Stromal cell of bone marrow (primary cell): Measurements from ENCODE around the gene TBC1D16.
"Not testable (repeated sequence)": the region's sequence is repeated elsewhere in the genome, so short reads cannot be mapped to it uniquely, and the experiment has no call there.

Experiments used
- DNase-seq: peaks from one replicate; pipeline ENCODE4 v3.0.0-alpha.2; 2012; ENCODE audit warnings: low read depth

Gene TBC1D16

DNA sequence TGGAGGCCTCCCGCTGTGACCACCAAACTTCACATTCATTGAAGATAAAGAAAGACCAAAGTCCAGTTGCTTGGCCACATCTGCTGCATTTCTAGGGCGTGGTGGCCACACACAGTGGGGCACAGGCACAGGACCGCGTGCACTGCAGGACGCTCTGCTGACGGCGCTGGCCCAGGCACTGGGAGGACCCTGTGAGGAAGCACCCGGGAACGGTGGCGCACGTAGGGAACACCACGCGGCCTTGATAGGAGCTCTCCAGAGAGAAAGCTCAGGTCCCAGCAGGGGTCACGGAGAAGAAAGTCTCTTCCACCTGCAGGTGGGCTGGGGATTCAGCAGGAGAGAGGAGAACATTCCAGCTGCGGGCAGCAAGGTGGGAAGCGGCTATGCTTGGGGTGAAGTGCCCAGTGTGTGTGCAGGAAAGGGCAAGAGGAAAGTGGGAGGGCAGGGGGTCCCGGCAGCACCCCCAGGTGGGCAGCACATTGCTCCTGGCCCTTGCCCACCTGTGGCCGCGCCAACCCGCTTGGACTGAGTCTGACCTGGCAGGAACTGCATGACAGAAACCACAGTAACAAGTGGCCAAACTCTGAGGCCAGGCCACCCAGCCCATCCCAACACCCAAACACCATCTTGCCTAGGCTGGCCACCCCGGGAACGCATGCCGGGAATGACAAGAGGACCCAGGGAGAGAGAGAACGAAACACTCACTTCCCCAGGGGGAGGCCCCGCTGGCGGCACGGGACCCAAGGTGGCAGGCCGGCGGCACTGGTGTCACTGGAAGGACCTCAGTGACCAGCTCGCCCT is 32.8 kb downstream of the TBC1D16 start:
- no peak for DNase-seq

DNA sequence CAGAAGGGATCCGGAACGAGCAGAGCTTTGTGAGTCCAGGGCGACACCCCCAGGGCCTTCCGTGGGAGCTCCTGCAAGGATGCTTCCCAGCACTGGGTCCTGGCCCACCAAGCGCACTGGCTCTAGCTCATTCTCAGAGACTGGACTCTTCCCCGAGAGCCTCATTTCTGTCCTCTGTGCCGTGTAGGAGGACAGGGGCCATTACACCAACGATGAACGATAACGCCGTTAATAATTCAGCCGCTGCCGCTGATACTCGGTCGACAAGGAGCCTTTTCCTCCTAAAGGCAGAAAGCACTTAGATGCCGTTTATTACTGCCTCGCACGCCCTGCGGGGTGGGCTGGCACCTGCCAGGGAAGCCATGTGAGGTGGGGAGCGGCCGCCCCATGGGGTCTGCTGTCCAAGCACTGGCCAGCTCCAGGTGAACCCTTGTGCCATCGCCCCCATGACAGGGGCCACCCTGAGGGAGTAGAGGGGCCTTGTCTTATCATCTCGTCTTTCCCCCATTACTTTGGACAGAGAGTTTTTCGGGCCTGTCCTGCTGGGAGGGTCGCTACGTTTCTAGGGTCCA is 33.5 kb downstream of the TBC1D16 start:
- no peak for DNase-seq

DNA sequence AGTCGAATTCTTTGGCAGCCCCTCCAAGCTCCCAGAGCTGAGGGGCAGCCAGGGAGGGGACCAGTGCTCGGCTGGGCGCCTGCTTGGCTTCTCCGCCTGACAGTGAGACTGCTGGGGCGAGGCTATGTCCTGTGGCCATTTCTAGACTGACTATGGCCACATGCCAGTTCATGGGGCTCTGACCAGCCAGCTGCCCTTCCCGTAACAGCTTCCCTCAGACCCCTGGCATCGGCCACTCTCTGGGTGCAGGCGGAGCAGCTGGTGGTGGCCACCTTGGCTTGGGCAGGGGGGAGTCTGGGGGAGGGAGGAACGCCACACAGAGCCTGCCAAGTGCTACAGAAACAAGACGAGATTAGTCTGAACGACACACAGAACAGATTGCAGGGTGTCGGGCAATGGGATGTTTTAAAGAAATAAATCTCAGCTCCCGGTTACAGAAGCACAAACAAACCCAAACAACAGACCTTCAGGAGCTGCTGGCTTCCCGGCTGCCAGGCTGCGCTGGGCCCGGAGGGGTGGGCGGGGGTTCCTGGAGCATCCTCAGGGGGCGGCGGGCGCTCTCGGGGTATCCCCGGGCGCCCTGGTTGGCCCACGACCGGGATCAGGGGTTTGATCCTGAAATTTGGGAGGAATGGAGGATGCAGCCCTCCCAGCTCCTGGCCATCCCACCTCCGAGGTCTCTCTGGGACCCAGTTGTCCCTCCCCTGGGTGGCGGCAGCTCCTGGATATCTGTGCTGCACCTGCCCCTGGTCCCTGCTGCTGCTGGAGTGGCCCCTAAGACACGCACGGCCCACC is 34.5 kb downstream of the TBC1D16 start:
- no peak for DNase-seq

DNA sequence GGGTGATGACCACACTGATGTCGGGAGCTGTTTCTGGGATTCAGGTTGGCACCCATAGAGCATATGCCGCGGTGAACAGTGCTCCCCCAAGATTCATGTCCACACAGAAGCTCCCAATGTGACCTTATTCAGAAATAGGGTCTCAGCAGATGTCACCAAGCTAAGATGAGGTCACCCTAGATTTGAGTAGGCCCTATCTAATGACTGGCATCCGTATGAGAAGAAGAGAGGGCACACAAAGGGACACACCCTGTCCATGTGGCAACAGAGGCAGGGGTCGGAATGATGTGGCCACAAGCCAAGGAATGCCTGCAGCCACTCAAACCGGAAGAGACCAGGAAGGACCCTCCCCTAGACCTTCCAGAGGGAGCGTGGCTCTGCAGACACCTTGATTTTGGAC is 35.5 kb downstream of the TBC1D16 start:
- no peak for DNase-seq

DNA sequence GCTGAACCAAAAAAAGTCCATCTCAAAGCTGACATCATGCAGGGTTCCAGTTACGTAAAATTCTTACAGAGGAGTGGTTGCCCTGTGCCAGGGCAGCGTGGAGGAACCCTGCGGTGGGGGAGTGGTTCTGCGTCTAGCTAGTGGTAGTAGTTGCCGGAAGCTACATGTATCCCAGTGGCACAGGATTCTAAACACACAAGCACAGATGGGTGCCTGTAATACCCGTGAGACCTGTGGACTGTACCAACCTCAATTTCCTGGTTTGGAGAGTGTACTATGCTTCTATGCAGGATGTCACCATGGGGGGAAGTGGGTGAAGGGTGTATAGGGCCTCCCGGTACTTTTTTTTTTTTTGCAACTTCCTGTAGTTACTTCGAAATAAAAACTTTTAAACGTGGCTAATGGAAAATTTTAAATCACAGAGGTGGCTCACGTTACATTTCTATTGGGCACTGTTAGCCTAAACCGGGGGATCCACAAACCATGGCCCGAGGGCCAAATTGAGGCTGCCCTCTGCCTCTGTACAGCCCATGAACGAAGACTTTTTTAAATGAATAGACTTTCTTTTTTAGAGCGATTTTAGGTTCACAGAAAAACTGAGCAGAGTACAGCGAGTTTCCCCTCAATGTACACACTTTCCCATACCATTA is 38.5 kb downstream of the TBC1D16 start:
- DNase-seq: no peak

DNA sequence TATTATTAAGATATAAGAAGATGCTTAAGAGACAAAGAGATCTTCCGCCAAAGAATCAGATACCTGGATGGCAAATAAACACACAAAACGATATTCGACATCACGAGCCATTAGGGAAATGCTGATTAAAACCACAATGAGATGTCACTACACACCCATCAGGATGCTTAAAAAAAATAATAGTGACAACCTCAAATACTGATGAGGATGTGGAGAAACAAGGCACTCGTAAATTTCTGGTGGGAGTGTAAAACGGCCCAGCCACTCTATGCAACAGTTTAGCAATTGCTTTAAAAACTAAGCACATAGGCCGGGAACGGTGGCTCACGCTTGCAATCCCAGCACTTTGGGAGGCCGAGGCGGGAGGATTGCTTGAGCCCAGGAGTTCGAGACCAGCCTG is 39.4 kb downstream of the TBC1D16 start:
- DNase-seq: no peak

DNA sequence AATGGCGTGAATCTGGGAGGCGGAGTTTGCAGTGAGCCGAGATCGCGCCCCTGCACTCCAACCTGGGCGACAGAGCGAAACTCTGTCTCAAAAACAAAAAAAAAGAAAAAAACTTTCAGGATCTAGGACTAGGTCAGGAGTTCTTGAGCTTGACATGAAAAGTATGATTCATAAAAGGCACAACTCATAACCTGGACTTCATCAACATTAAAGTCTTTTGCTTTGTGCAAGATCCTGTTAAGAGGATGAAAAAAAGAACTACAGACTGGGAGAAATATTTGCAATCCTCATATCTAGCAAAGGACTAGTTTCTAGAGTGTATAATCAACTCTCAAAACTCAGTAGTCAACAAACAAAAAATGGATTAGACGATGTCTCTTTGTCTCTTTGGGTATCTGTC is 40.0 kb downstream of the TBC1D16 start:
- DNase-seq: no peak

DNA sequence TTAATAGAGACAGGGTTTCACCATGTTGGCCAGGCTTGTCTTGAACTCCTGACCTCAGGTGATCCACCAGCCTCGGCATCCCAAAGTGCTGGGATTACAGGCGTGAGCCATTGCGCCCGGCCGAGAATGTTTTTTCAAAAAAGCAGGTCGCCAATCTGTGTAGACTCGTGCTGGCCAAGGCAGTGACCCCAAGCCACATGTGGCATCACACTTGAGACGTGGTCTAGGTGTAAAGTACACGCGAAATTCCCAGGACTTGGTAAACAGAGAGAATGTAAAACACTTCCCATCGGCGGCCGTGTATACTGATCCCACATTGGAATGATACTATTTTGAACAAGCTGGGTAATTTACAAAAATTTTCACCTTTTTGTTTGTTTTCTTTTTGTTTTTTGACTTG is 41.1 kb downstream of the TBC1D16 start:
- no peak for DNase-seq

DNA sequence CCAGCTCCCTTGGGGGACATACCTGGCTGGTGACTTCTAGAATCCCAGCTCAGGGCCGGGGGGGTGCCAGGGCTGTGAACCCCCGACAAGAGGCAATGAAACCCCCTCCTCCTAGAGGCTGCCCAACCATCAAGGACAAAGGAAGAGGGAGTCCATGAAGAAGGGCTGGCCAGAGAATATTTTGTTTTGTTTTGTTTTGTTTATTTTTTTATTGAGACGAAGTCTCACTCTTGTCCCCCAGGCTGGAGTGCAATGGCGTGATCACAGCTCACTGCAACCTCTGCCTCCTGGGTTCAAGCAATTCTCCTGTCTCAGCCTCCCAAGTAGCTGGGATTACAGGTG is 41.5 kb downstream of the TBC1D16 start:
- DNase-seq: not testable (repeated sequence)

DNA sequence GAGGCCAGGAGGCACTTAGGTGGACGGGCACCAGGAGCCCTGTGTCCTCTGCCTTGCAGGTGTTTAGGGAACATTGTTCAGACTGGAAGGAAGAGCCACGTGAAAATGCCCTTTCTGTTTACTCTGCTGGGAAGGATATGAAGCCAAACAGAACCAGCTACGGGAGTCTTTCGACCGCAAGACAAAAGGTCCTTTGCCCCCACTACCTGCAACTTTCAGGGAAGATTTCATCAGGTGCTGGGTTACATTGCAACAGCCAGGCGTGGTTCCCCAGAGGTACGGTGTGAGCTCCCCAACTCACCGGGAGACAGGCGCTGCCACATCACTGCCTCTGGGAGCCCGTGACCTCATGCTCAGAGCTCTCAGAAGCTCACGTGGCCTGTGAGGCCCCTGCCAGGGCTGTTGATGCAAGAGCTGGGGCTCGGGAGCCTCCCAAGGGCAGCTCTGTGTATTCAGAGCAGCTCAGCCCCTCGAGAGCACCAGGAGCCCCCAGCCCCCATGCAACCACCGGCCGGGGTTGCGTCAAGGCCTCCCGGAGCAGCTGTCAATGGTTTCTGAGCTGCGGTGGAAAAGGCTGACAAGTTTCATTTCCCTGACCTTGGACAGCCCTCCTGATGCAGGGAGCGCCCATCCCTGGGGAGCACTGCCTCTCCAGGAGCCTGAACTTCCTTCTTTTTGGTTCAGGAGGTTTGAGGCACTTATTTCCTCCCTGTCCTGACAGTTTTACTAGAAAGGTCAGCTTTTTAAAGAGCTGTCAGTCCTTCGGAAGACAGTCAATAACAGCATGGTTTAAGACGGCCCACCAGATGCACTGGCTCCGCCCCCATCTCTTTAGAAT is 42.1 kb downstream of the TBC1D16 start:
- peak; percentile 79 for DNase-seq

DNA sequence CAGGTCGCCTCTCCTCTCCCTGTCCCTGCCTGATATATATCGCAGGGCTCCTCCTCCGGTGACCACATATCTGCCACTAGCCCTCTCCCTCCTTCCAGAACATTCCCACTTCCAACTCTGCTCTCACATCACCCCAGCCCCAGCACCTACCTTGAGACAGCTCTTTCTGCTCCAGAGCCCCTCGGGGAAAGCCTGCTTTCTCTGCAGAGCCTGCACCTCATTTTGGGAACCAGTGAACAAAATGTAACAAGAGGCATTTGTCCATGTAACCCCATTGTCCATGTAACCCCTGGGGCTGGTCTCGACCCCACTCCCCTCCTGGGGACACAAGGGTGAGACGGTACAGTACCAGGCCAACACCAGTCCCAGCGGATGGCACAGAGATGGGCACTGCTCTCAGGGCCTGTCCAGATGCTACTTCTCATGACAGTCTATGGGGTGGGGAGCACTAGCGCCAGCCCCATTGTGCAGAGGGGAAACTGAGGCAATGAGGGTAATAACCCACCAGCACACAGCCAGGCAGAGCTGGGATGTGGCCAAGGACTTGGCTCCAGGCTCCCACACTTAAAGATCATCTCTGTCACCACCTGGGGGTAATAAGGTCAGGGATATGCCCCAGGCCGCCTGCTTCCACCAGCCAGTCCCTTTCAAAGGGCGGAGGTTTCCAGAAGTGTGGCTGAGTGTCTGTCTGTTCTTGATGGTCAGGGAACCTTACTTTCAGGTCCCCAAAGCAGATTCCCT is 42.9 kb downstream of the TBC1D16 start:
- DNase-seq: no peak

DNA sequence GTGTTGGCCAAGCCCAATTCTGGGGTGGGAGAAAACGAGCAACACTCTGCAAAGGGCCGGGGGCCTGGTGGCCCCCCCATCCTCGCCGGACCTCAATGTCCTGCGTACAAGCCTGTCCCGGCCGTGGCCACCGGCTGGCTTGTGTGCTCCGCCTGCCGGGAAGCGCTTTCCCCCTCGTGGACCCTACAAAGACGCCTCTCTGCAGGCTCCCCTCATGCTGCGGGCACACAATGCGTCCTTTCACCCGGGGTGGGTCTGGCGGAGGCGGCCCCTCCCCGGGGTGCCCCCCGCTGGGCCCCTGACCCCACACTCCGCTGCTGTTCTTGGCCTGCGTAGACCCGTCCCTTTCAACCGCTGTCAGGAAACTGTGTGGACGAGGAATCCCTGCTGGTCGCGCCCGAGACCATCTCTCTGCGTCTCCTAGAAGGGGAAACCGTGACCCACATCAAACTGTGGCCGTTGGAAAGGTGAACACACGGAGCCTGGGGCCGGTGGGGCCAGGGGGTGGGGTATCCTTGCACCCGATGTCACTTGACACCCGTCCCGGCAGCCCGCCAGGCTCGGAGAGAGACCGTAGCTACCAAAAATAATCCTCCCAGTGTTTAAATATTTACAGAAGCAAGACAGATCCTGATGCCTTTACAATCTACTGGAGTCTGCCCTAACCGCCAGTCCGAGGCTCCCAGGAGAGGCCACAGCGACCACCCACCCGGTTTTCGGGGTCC is 43.6 kb downstream of the TBC1D16 start:
- DNase-seq: no peak

DNA sequence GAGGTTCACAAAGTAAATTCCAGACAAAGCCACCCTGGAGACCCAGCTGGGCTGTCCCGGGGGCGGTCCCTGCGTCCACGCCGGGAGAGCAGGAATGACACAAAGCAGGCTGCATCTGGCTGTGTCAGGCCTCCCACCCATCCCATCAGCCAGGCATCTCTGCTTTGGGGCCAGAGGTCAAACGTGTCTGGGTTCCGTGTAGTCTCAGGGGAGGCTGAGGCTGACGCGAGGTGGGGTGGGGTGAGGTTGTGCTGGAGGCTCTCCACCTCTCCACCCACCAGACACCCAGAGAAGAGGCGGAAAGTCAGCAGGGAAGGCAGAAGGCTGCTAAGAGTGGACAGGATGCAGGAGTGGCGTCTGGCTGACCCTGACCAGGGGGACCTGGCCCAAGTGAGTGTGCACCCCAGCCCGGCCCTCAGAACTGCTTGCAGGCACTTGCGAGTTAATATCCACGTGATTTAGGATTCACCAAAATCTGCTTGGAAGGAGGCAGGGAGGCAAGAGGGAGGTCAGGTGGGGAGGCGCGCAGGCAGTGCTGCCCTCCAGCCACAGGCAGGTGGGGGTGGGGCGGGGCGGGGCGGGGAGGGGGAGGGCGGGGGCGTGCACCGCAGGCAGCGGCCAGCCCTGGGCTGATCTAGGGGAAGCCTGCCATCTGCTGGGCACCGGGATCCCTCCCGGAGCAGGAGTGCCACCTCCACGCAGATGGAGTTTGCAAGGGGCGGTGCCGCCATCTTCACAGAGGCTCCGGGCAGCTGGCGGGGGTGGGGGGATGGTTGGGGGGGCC is 44.3 kb downstream of the TBC1D16 start:
- DNase-seq: no peak

DNA sequence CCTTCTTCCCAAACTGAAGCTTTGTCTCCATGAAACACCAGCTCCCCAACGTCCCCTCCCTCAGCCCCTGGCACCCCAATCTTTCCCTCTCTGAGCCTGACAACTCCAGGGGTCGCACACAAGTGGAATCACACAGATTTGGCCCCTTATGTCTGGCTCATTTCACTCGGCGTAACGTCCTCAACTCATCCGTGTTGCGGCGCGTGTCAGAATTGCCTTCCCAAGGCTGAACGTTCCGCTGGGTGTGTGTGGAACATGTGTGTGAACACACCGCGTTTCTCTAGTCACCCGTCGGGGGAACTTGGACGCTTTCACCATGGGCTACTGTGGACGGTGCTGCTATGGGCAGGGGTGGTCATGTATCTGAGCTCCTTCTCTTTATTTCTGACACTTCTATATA is 45.0 kb downstream of the TBC1D16 start:
- no peak for DNase-seq

DNA sequence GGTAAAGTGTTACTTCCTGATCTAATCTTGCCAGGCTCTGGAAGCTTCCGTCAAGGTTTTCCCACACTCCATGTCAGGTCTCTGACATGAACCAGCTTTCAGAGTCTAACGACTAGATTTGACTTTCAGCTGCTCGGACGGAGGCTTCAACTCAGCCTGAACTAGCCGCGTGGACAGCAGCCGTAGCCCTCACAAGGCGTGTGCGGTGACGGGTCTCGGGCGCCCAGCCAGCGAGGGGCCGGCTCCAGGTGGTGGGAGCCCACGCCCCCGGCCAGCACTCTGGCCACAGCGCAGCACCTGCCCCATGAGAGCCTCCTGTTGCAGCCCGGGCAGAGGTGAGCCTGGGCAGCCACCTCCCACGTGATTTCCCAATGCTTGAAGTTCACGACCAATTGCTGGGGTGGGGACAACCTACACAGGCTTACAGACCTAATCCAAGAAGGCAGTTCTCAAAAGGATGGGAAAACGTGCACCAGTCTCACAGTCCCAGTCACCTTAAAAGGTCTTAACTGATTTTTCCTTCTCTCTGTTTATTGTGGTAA is 45.5 kb downstream of the TBC1D16 start:
- no peak for DNase-seq

DNA sequence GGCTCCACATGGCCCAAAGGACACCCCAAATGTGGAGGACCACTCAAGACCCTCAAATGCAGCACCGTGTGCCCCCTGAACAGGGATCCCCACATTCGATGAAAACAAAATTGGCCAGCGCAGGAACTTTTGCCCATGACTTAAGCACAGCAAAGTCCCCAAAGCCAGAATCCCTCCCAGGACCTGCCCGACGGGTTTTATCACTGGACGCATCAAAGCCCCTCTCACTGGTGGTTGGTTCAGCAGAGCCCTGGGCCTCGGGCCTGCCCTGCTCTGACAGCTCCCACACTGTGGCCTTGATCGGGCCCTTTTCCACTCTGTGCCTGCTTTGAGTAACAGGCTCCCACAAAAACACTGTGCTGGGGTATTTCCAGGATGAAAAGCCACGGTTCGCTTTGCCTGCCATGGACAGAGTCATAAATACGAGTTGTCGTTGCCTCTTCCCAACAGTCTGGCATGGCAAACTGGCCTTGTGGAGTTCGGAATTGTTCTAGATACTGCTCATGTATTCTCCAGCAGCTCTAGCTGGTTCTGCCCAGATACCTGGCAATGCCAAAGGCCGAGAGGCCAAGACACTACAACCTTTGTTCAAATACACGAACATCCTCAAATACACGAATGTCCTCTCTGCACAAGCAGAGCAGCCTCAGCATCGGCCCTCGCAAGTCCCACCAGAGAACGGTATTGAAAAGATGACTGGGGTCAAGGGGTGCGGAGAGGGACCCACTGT is 46.4 kb downstream of the TBC1D16 start:
- no peak for DNase-seq

DNA sequence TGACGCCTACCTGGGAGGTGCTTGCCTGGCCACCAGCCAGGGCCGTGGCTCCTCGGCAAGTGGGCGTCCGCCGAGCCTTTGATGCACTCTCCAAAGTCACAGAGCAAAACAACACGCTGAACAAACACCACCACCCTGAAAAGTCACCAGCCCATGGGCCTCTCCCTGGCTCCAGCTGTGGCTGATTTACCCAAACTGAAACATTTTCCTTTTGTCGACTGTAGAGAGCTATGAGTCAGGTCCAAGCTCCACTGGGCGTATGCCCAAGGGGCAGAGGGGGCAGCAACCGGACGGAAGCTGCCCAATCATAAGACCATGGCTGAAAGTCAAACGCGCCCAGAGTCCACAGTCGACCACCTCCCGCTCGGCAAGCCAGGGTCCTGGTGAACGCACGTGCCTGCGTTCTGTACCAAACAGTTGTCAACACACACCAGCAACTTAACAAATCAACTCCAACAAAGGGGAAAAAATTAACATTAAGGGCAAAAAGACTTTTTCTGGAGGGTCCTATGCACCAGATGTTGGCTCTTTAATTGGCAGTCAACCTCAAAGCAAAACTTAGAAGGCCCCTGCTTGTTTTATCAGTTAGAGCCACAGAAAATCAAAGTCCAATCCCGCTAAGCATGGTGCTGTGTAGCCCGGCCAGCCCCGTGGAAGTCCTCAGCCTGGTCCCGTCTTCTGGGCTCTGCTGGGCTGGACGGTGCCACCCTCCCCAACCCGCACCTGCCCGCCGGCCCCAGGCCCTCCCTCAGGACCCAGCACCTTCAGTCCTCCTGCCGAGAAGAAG is 47.3 kb downstream of the TBC1D16 start:
- DNase-seq: peak; percentile 73

DNA sequence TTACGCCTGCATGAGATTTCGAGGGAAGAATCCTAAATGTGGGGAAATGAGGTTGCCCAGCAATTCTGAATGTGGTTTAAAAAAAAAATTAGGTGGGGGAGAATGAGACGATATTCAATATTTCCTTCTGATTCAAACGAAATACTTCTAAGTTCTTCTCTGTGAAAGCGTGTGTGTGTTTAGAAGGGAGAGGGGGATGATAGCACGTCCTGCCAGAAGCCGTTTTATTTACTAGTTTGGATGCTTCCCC is 47.8 kb downstream of the TBC1D16 start:
- DNase-seq: no peak
